ENCODE results near the gene GIPC1.

GRCh38 chr19:14496834-14497227, 904 bp upstream of the GIPC1 start:
- TF ChIP-seq CTCF (IDR thresholded peaks at IDR 0.05) (no peak), RCOR1 (IDR thresholded peaks at IDR 0.05; ENCODE audit: low read length) (no peak)
